Measurements from ENCODE around the gene SOHLH2. TPM values are rescaled to one million over a fixed set of nuclear protein-coding genes. Genes with fewer than 3 reads are reported as not detected.

Gene SOHLH2
- total RNA-seq, result under 1 TPM in 1 of 4 donors, not detected in 3; 0.74 TPM
- polyA plus RNA-seq, result 0.34 TPM
- long read RNA-seq, donor 1, result 0 reads
- long read RNA-seq, donor 2, result 0 reads
- long read RNA-seq, donor 3, result 0 reads
- long read RNA-seq, donor 4, result 0 reads

GRCh38 chr13:36214163-36214921 is at the start of gene SOHLH2:
Gene SOHLH2 (minus strand): TSS chr13:36214556. CDS start chr13:36214526, 30 bp downstream.
- Histone ChIP-seq H3K4me1 (ENCODE audit: control insufficient read depth, insufficient read depth, low read length) (no peaks in the 10 kb centered on the region), H3K9me3 (ENCODE audit: control insufficient read depth, low read length) (no peaks in the 10 kb centered on the region), H3K27ac (ENCODE audit: low read length) (no peak within 1 kb of the TSS), H3K4me3 (ENCODE audit: low read length) (no peak within 1 kb of the TSS), H3K27me3 (ENCODE audit: control insufficient read depth, insufficient read depth) (no peaks in the 10 kb centered on the region)
- intact Hi-C loops (cut with DNase I), result no loop called here
- WGBS, result 94% methylated on average over 53 of the region's 53 CpGs
- peak in 2 of 3 donors; percentile 15 to 58 for DNase-seq
- peak; percentile 13 to 38 for ATAC-seq

DNA sequence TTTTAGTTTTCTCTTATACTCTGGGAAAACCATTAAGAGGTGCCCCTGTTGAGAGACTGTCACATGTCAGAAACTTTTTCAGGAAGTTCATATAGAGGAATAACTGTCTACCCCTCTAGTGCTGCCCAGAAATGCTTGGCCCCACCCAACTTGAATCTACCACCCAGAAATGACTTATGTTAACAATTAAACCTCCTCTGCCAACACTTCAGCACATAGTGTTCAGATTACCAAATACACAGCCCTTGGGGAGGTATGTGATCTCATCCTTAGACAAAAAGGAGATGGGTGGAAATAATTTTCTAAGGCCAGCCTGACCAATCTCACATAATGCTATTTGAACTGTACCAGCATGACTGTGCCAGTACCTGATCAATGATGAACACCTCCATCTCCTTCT is 47.6 kb upstream of the SOHLH2 start:
- ATAC-seq (no peak), DNase-seq (no peak)
- Histone ChIP-seq H3K4me3 (ENCODE audit: low read length) (no peak overlapping the region), H3K4me1 (ENCODE audit: control insufficient read depth, insufficient read depth, low read length) (no peaks in the 10 kb centered on the region), H3K9me3 (ENCODE audit: control insufficient read depth, low read length) (no peaks in the 10 kb centered on the region), H3K27me3 (ENCODE audit: control insufficient read depth, insufficient read depth) (no peaks in the 10 kb centered on the region), H3K27ac (ENCODE audit: low read length) (no peak overlapping the region)
- intact Hi-C loops (cut with DNase I), result loop anchor here in 1 of 4 donors (5.0 kb wide), 1 partner anchor 280 kb away; no protein-coding TSS in a partner anchor

DNA sequence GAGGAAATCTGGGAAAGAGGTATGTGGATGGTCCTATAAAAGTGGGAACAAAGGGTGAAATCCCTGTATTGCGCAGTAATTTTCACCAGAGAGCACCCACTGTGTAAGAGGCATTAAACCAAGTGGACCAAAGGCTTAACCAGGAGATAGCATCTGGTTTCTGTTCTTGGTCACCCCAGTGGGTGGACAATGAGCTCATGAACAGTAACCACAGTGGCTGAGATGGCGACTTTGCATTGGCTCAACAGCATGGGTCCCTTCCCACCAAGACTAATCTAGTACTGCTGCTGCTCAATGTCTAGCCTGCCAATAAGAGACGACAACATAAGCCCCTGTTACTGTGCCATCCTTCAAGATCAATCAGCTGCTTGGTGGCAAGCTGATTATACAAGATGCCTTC is 46.7 kb upstream of the SOHLH2 start:
- 87% methylated on average over 3 of the region's 3 CpGs for WGBS
- intact Hi-C loops (cut with DNase I), result loop anchor here in 1 of 4 donors (5.0 kb wide), 1 partner anchor 279 kb away; no protein-coding TSS in a partner anchor

DNA sequence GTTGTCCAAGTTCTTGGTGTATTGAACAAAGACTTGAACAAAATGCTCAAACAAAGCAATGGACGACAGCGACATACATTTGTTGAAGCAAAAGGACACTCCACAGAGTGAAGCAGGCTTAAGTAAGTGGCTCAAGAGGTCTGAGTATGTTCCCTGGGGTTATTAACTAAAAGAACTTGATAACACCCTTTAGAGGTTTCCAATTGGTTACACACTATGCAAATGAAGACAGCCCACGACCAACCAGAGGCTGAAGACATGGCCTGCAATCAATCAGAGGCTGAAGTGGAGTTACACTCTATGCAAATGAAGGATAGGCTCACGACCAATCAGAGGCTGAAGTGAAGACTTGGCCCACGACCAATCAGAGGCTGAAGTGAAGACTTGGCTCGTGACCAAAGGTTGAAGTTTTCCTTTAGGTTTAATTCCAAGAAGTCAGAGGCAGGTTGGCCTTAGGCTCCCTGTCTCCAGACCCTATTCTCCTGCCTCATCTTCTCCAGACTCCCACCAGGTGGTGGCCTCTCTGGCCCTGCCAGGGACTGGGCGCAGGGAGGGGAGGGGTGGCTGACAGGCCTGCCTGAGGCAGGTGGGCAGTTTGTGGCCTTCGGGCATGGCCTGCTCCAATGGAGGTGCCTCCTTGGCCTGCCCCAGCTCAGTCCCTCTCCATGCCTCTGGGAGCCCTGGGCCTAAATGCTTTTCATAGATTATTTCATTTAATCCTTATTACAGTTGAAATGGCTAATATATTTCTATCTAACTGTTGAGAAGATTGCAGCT is 45.2 kb upstream of the SOHLH2 start:
- ATAC-seq (no peak), DNase-seq (no peak)
- Histone ChIP-seq H3K4me3 (ENCODE audit: low read length) (no peak overlapping the region), H3K9me3 (ENCODE audit: control insufficient read depth, low read length) (no peaks in the 10 kb centered on the region), H3K27me3 (ENCODE audit: control insufficient read depth, insufficient read depth) (no peaks in the 10 kb centered on the region), H3K4me1 (ENCODE audit: control insufficient read depth, insufficient read depth, low read length) (no peaks in the 10 kb centered on the region), H3K27ac (ENCODE audit: low read length) (no peak overlapping the region)
- intact Hi-C loops (cut with DNase I), result loop anchor here in 1 of 4 donors (5.0 kb wide), 1 partner anchor 277 kb away; no protein-coding TSS in a partner anchor
- WGBS, result 92% methylated on average over 8 of the region's 8 CpGs

More for the DNA sequence above, 46.7 kb upstream of the SOHLH2 start:
- H3K4me3 ChIP-seq (ENCODE audit: low read length), result no peak overlapping the region
- DNase-seq (no peak), ATAC-seq (no peak)
- no peaks in the 10 kb centered on the region for H3K9me3 ChIP-seq (ENCODE audit: control insufficient read depth, low read length)
- H3K4me1 ChIP-seq (ENCODE audit: control insufficient read depth, insufficient read depth, low read length), result no peaks in the 10 kb centered on the region
- H3K27ac ChIP-seq (ENCODE audit: low read length), result no peak overlapping the region
- H3K27me3 ChIP-seq (ENCODE audit: control insufficient read depth, insufficient read depth), result no peaks in the 10 kb centered on the region

DNA sequence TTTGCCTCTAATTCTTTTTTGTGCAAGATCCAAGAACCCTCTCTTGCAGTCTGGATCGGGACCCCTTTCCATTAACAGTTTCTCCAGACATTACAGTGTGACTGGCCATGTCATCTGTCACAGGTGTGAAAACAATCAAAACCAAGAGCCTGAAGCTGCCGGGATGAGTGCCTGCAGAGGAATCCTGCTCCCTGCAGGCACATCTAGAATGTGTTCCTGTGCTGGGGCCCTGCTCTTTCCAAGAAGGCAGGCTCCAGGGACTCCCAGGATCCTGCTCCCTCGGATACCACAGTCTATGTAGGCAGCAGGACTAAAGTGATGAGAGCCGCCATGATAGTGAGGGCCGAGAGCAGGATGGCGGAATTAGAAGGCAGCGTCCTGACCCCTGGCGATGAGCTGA is 44.5 kb upstream of the SOHLH2 start:
- intact Hi-C loops (cut with DNase I), result no loop called here

DNA sequence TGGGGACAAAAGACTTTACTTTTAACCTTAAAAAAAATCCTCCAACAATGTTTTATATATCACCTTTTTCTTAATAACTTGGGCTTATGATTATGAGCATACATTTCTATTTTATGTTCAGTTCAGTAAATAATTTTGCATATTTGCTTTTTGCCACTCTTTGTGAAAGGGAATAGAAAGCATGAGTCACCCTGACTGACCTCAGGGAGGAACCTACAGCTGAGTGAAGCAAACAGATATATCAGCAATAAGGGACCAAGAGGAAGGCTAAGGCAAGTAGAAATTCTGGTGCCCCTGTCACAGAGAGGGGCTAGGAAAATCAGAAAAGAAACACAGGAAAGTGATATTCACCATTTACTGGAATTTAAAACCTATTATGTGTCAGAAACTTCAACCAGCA is 37.2 kb upstream of the SOHLH2 start:
- intact Hi-C loops (cut with DNase I), result no loop called here
- no peak for DNase-seq
- Histone ChIP-seq H3K27ac (ENCODE audit: low read length) (no peak overlapping the region), H3K4me3 (ENCODE audit: low read length) (no peak overlapping the region), H3K9me3 (ENCODE audit: control insufficient read depth, low read length) (no peaks in the 10 kb centered on the region), H3K27me3 (ENCODE audit: control insufficient read depth, insufficient read depth) (no peaks in the 10 kb centered on the region), H3K4me1 (ENCODE audit: control insufficient read depth, insufficient read depth, low read length) (no peaks in the 10 kb centered on the region)
- no peak for ATAC-seq

More for the DNA sequence above, 44.5 kb upstream of the SOHLH2 start:
- H3K4me1 ChIP-seq (ENCODE audit: control insufficient read depth, insufficient read depth, low read length), result no peaks in the 10 kb centered on the region
- WGBS, result 72% methylated on average over 8 of the region's 8 CpGs
- H3K27me3 ChIP-seq (ENCODE audit: control insufficient read depth, insufficient read depth), result no peaks in the 10 kb centered on the region
- no peaks in the 10 kb centered on the region for H3K9me3 ChIP-seq (ENCODE audit: control insufficient read depth, low read length)
- no peak for ATAC-seq
- H3K27ac ChIP-seq (ENCODE audit: low read length), result no peak overlapping the region
- H3K4me3 ChIP-seq (ENCODE audit: low read length), result no peak overlapping the region
- no peak for DNase-seq

DNA sequence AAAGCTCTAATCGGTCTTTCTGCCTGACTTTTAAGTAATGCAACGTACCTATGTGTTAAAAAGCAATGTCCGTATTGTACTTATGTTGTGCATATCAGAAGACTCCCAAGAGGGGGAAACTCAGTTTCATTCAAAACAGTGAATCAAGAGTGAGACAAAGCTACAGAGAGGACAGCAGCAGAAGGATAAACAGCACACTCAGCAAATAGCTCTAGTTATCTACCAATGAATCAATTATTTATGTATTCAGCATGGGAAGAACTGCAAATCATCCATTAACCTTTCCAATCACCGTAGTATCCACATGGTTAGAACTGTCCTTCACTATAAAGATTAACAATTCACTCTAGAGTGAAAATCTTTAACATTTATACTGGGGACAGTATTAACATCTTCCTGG is 36.7 kb upstream of the SOHLH2 start:
- no peak overlapping the region for H3K4me3 ChIP-seq (ENCODE audit: low read length)
- DNase-seq (no peak), ATAC-seq (no peak)
- intact Hi-C loops (cut with DNase I), result no loop called here
- H3K27ac ChIP-seq (ENCODE audit: low read length), result no peak overlapping the region
- no peaks in the 10 kb centered on the region for H3K9me3 ChIP-seq (ENCODE audit: control insufficient read depth, low read length)
- WGBS, result 86% methylated on average over 4 of the region's 4 CpGs
- H3K4me1 ChIP-seq (ENCODE audit: control insufficient read depth, insufficient read depth, low read length), result no peaks in the 10 kb centered on the region
- H3K27me3 ChIP-seq (ENCODE audit: control insufficient read depth, insufficient read depth), result no peaks in the 10 kb centered on the region

DNA sequence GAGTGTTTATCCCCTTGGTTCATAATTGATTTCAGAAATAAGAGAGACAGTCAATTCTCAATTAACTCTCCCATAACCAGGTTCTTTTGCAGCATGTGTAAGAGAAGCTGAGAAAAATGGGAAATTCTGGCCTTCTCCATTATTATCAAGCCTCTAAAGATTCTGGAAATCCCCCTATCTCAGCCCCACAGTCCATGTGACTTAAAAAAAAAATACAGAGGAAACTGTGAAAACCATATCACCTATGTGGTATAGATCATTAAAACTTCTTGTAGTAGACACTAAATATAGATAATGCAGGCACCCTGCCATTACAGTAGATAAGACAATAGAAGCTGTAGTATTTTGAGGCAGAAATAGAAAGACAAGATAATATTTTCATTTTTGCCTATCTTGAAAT is 34.3 kb upstream of the SOHLH2 start:
- Histone ChIP-seq H3K4me3 (ENCODE audit: low read length) (no peak overlapping the region), H3K27me3 (ENCODE audit: control insufficient read depth, insufficient read depth) (no peaks in the 10 kb centered on the region), H3K9me3 (ENCODE audit: control insufficient read depth, low read length) (no peaks in the 10 kb centered on the region), H3K27ac (ENCODE audit: low read length) (no peak overlapping the region), H3K4me1 (ENCODE audit: control insufficient read depth, insufficient read depth, low read length) (no peaks in the 10 kb centered on the region)
- ATAC-seq (no peak), DNase-seq (no peak)
- intact Hi-C loops (cut with DNase I), result no loop called here

DNA sequence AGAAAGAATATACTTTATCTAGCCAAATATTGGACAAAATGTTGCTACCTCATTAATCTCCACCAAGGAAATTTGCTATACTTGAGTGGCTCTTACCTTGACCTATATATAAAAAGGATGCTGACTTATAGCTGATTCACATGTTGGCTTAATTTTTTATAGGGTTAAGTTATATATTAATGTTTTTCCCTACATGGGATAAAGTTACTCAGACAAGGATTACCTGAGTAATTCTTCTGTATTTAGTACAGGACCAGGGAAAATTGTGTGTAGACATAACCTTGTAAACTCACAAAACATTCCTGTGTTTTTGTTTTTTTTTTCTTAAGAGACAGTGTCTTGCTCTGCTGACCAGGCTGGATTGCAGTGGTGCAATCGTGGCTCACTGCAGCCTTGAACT is 30.6 kb upstream of the SOHLH2 start:
- H3K4me3 ChIP-seq (ENCODE audit: low read length), result no peak overlapping the region
- H3K4me1 ChIP-seq (ENCODE audit: control insufficient read depth, insufficient read depth, low read length), result no peaks in the 10 kb centered on the region
- 67% methylated on average over 1 of the region's 1 CpG for WGBS
- ATAC-seq (no peak), DNase-seq (no peak)
- intact Hi-C loops (cut with DNase I), result no loop called here
- no peaks in the 10 kb centered on the region for H3K9me3 ChIP-seq (ENCODE audit: control insufficient read depth, low read length)
- no peak overlapping the region for H3K27ac ChIP-seq (ENCODE audit: low read length)
- no peaks in the 10 kb centered on the region for H3K27me3 ChIP-seq (ENCODE audit: control insufficient read depth, insufficient read depth)

DNA sequence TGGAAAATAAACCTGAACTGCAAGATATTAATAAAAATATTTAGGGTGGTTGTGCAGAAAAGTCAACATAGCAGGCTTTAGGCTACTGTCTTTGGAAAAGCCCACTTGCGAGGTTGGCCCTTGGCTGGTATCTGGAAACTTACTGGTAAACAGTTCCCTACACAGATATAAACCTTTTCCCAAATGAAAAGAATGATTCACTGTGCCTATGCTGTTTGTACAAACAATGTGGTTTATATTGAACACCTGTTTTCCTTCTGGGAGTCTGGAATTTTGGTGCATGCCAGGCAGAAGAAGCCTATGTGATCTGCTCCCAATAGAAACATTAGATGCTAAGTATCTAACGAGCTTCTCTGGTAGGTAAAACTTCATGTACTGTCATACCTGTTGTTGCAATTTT is 29.7 kb upstream of the SOHLH2 start:
- Histone ChIP-seq H3K4me3 (ENCODE audit: low read length) (no peak overlapping the region), H3K27ac (ENCODE audit: low read length) (no peak overlapping the region), H3K27me3 (ENCODE audit: control insufficient read depth, insufficient read depth) (no peaks in the 10 kb centered on the region), H3K4me1 (ENCODE audit: control insufficient read depth, insufficient read depth, low read length) (no peaks in the 10 kb centered on the region), H3K9me3 (ENCODE audit: control insufficient read depth, low read length) (no peaks in the 10 kb centered on the region)
- DNase-seq (no peak), ATAC-seq (no peak)
- 81% methylated on average over 2 of the region's 2 CpGs for WGBS
- intact Hi-C loops (cut with DNase I), result no loop called here

- H3K27ac ChIP-seq (ENCODE audit: low read length), result no peak overlapping the region
- no peaks in the 10 kb centered on the region for H3K4me1 ChIP-seq (ENCODE audit: control insufficient read depth, insufficient read depth, low read length)
- H3K4me3 ChIP-seq (ENCODE audit: low read length), result no peak overlapping the region
- H3K9me3 ChIP-seq (ENCODE audit: control insufficient read depth, low read length), result no peaks in the 10 kb centered on the region
- ATAC-seq (no peak), DNase-seq (no peak)
- intact Hi-C loops (cut with DNase I), result no loop called here
- WGBS, result 88% methylated on average over 2 of the region's 2 CpGs
- no peaks in the 10 kb centered on the region for H3K27me3 ChIP-seq (ENCODE audit: control insufficient read depth, insufficient read depth)
These were observed 28.4 kb upstream of the SOHLH2 start for GRCh38 chr13:36242761-36243160.

Measured in right cardiac atrium (tissue), 5 donors.